Osteocyte (in vitro differentiated cells): ENCODE measurements around the gene MALRD1. TPM values are rescaled to one million over a fixed set of nuclear protein-coding genes. Genes with fewer than 3 reads are reported as not detected.

Experiments used
- DNase-seq: peaks from one replicate; pipeline ENCODE4 v3.0.0; 2021; ENCODE audit warnings: mixed read lengths; ENCODE audit not compliant: unreplicated experiment; ENCODE audit errors: extremely low spot score
- H3K27ac Mint-ChIP-seq: one replicate; pipeline ENCODE4 v1.8.0; 2021; ENCODE audit warnings: mild to moderate bottlenecking, mixed read lengths; ENCODE audit not compliant: unreplicated experiment
- H3K27me3 Mint-ChIP-seq: one replicate; pipeline ENCODE4 v1.8.0; 2021; ENCODE audit warnings: mixed read lengths; ENCODE audit not compliant: unreplicated experiment
- H3K36me3 Mint-ChIP-seq: one replicate; pipeline ENCODE4 v1.8.0; 2021; ENCODE audit warnings: mixed read lengths; ENCODE audit not compliant: unreplicated experiment
- H3K4me1 Mint-ChIP-seq: one replicate; pipeline ENCODE4 v1.8.0; 2021; ENCODE audit warnings: mixed read lengths; ENCODE audit not compliant: unreplicated experiment
- H3K4me3 Mint-ChIP-seq: one replicate; pipeline ENCODE4 v1.8.0; 2021; ENCODE audit warnings: mild to moderate bottlenecking, moderate library complexity, mixed read lengths; ENCODE audit not compliant: unreplicated experiment
- H3K9me3 Mint-ChIP-seq: one replicate; pipeline ENCODE4 v1.8.0; 2021; ENCODE audit warnings: mixed read lengths; ENCODE audit not compliant: unreplicated experiment
- CTCF ChIP-seq: fragments of 200-600 bp; sonication (generic); IDR thresholded peaks from 2 replicates; pipeline ENCODE4 v1.5.0; 2021; ENCODE audit warnings: antibody characterized with exemption, mild to moderate bottlenecking, moderate library complexity
- total RNA-seq: library from RNA; stranded (reverse); gene quantifications from 2 replicates; pipeline ENCODE4 v1.2.1, GENCODE V29; 2021

The MALRD1 gene
- total RNA-seq, 1 donor from 2014 or later, result 0.56 TPM

GRCh38 chr10:19054289-19054835 is 5.8 kb downstream of the MALRD1 start:
- Mint-ChIP-seq H3K4me3 (no peak overlapping the region), H3K36me3 (no peaks in the 10 kb centered on the region), H3K27ac (no peak overlapping the region), H3K27me3 (no peaks in the 10 kb centered on the region), H3K4me1 (no peaks in the 10 kb centered on the region), H3K9me3 (peaks cover 22% of the 10 kb centered on the region)
- no peak for TF ChIP-seq CTCF
- no peak for DNase-seq

GRCh38 chr10:19058046-19058445 is 9.4 kb downstream of the MALRD1 start:
- Mint-ChIP-seq H3K27ac (no peak overlapping the region), H3K4me3 (no peak overlapping the region), H3K27me3 (no peaks in the 10 kb centered on the region), H3K9me3 (peaks cover 32% of the 10 kb centered on the region), H3K4me1 (no peaks in the 10 kb centered on the region), H3K36me3 (no peaks in the 10 kb centered on the region)
- no peak for TF ChIP-seq CTCF
- DNase-seq, result no peak

- Mint-ChIP-seq H3K27ac (no peak overlapping the region), H3K4me1 (no peaks in the 10 kb centered on the region), H3K9me3 (peaks cover 40% of the 10 kb centered on the region), H3K36me3 (no peaks in the 10 kb centered on the region), H3K27me3 (no peaks in the 10 kb centered on the region), H3K4me3 (no peak overlapping the region)
- no peak for TF ChIP-seq CTCF
- no peak for DNase-seq
These were observed 15.4 kb downstream of the MALRD1 start for GRCh38 chr10:19063986-19064385.

GRCh38 chr10:19071946-19072345 is 23.3 kb downstream of the MALRD1 start:
- Mint-ChIP-seq H3K27me3 (no peaks in the 10 kb centered on the region), H3K36me3 (no peaks in the 10 kb centered on the region), H3K27ac (no peak overlapping the region), H3K4me3 (no peak overlapping the region), H3K4me1 (no peaks in the 10 kb centered on the region), H3K9me3 (peaks cover 11% of the 10 kb centered on the region)
- no peak for TF ChIP-seq CTCF
- DNase-seq, result no peak

- no peaks in the 10 kb centered on the region for H3K36me3 Mint-ChIP-seq
- no peak overlapping the region for H3K4me3 Mint-ChIP-seq
- H3K27me3 Mint-ChIP-seq, result no peaks in the 10 kb centered on the region
- H3K27ac Mint-ChIP-seq, result no peak overlapping the region
- TF ChIP-seq CTCF, result no peak
- DNase-seq, result no peak
- H3K9me3 Mint-ChIP-seq, result peaks cover 45% of the 10 kb centered on the region
- no peaks in the 10 kb centered on the region for H3K4me1 Mint-ChIP-seq
These were observed 28.7 kb downstream of the MALRD1 start for GRCh38 chr10:19077276-19077675.
